ENCODE measurements around the gene ARHGEF10L. TPM values are rescaled to one million over a fixed set of nuclear protein-coding genes. Genes with fewer than 3 reads are reported as not detected.

The ARHGEF10L gene
- total RNA-seq, 1 donor from 2014 or later: 75.6 TPM

- H3K4me3 ChIP-seq: no peak overlapping the region
- H3K36me3 ChIP-seq: no peaks in the 10 kb centered on the region
- intact Hi-C loops (cut with DNase I): no loop called here
- TF ChIP-seq CTCF (IDR thresholded peaks at IDR 0.05) (no peak), POLR2A (IDR thresholded peaks at IDR 0.05) (no peak), POLR2AphosphoS5 (IDR thresholded peaks at IDR 0.05; ENCODE audit: insufficient read depth in 1 of 2, low read depth in 1 of 2) (no peak)
- no peak overlapping the region for H3K27ac ChIP-seq
- H3K27me3 ChIP-seq: no peaks in the 10 kb centered on the region
- H3K4me1 ChIP-seq: no peaks in the 10 kb centered on the region
- H3K9me3 ChIP-seq: no peaks in the 10 kb centered on the region
- DNase-seq (ENCODE audit: extremely low spot score in 2 of 2): no peak
Observed at GRCh38 chr1:17739050-17739449, 199.6 kb downstream of the ARHGEF10L start.

- Histone ChIP-seq H3K4me1 (no peaks in the 10 kb centered on the region), H3K4me3 (no peak overlapping the region), H3K36me3 (no peaks in the 10 kb centered on the region), H3K27me3 (no peaks in the 10 kb centered on the region), H3K27ac (no peak overlapping the region), H3K9me3 (no peaks in the 10 kb centered on the region)
- intact Hi-C loops (cut with DNase I): no loop called here
- DNase-seq (ENCODE audit: extremely low spot score in 2 of 2): no peak
- TF ChIP-seq POLR2AphosphoS5 (IDR thresholded peaks at IDR 0.05; ENCODE audit: insufficient read depth in 1 of 2, low read depth in 1 of 2) (no peak), CTCF (IDR thresholded peaks at IDR 0.05) (no peak), POLR2A (IDR thresholded peaks at IDR 0.05) (no peak)
Observed at GRCh38 chr1:17741052-17741451, 201.6 kb downstream of the ARHGEF10L start.

GRCh38 chr1:17742583-17742982 lies 203.1 kb downstream of the ARHGEF10L start:
- no peak overlapping the region for H3K27ac ChIP-seq
- intact Hi-C loops (cut with DNase I): no loop called here
- no peak for TF ChIP-seq POLR2A (IDR thresholded peaks at IDR 0.05)
- no peak for TF ChIP-seq POLR2AphosphoS5 (IDR thresholded peaks at IDR 0.05; ENCODE audit: insufficient read depth in 1 of 2, low read depth in 1 of 2)
- TF ChIP-seq CTCF (IDR thresholded peaks at IDR 0.05): no peak
- peaks cover 4% of the 10 kb centered on the region for H3K27me3 ChIP-seq
- H3K36me3 ChIP-seq: no peaks in the 10 kb centered on the region
- no peaks in the 10 kb centered on the region for H3K4me1 ChIP-seq
- no peak overlapping the region for H3K4me3 ChIP-seq
- H3K9me3 ChIP-seq: no peaks in the 10 kb centered on the region
- no peak for DNase-seq (ENCODE audit: extremely low spot score in 2 of 2)

GRCh38 chr1:17743008-17743647 lies 203.6 kb downstream of the ARHGEF10L start:
- intact Hi-C loops (cut with DNase I): no loop called here
- TF ChIP-seq POLR2AphosphoS5 (IDR thresholded peaks at IDR 0.05; ENCODE audit: insufficient read depth in 1 of 2, low read depth in 1 of 2) (no peak), POLR2A (IDR thresholded peaks at IDR 0.05) (no peak), CTCF (IDR thresholded peaks at IDR 0.05) (no peak)
- no peaks in the 10 kb centered on the region for H3K9me3 ChIP-seq
- no peak overlapping the region for H3K27ac ChIP-seq
- H3K36me3 ChIP-seq: no peaks in the 10 kb centered on the region
- H3K27me3 ChIP-seq: peaks cover 4% of the 10 kb centered on the region
- H3K4me3 ChIP-seq: no peak overlapping the region
- H3K4me1 ChIP-seq: no peaks in the 10 kb centered on the region
- no peak for DNase-seq (ENCODE audit: extremely low spot score in 2 of 2)

- intact Hi-C loops (cut with DNase I): no loop called here
- Histone ChIP-seq H3K36me3 (no peaks in the 10 kb centered on the region), H3K27ac (no peak overlapping the region), H3K27me3 (peaks cover 4% of the 10 kb centered on the region), H3K9me3 (no peaks in the 10 kb centered on the region), H3K4me1 (no peaks in the 10 kb centered on the region), H3K4me3 (no peak overlapping the region)
- TF ChIP-seq POLR2A (IDR thresholded peaks at IDR 0.05) (no peak), POLR2AphosphoS5 (IDR thresholded peaks at IDR 0.05; ENCODE audit: insufficient read depth in 1 of 2, low read depth in 1 of 2) (no peak), CTCF (IDR thresholded peaks at IDR 0.05) (no peak)
- no peak for DNase-seq (ENCODE audit: extremely low spot score in 2 of 2)
Observed at GRCh38 chr1:17743925-17744324, 204.4 kb downstream of the ARHGEF10L start.

Data from vagina (tissue), 2 donors.